Psoas muscle (tissue), 8 donors: Measurements from ENCODE around the gene PCDH15. TPM values are rescaled to one million over a fixed set of nuclear protein-coding genes. Genes with fewer than 3 reads are reported as not detected.

ENCODE experiments used
- ATAC-seq, 4 donors: fragments of 200-7000 bp; cut with Tn5 transposase; one replicate each; pipeline ENCODE4 v1.9.1; 2020; ENCODE audit warnings: moderate library complexity in 3 of 4, mild to moderate bottlenecking in 2 of 4
- DNase-seq, 2 donors: peaks; one replicate each; pipeline ENCODE4 v3.0.0-alpha.2; 2020
- H3K27ac ChIP-seq: fragments of 200-600 bp; one replicate; pipeline ENCODE4 v1.8.0; 2022
- H3K27me3 ChIP-seq, 3 donors: fragments of 200-600 bp in 1 of 3; one replicate each; pipeline versions ENCODE4 v1.6.1 to v1.8.0; 2013 to 2022; ENCODE audit warnings: low read length in 2 of 3, mild to moderate bottlenecking in 2 of 3, moderate library complexity in 1 of 3; ENCODE audit not compliant: insufficient read depth in 3 of 3
- H3K36me3 ChIP-seq, 2 donors: fragments of 200-600 bp in 1 of 2; one replicate each; pipeline versions ENCODE4 v1.6.1 to v1.8.0; 2013 to 2022; ENCODE audit warnings: low read depth in 1 of 2, mild to moderate bottlenecking in 1 of 2, moderate library complexity in 1 of 2; ENCODE audit not compliant: insufficient read depth in 1 of 2
- H3K4me1 ChIP-seq: fragments of 200-600 bp; one replicate; pipeline ENCODE4 v1.8.0; 2022
- H3K4me3 ChIP-seq: fragments of 200-600 bp; one replicate; pipeline ENCODE4 v1.8.0; 2022; ENCODE audit warnings: mild to moderate bottlenecking
- H3K9me3 ChIP-seq: fragments of 200-600 bp; one replicate; pipeline ENCODE4 v1.8.0; 2022
- CTCF ChIP-seq: fragments of 200-600 bp; IDR thresholded peaks from one replicate; pipeline ENCODE4 v1.8.0; 2022; ENCODE audit warnings: antibody characterized with exemption
- WGBS, 3 donors: extraction: QIAGEN DNeasy Blood & Tissue Kit; methylation state at CpG; one replicate each; pipeline versions ENCODE4 v1.1.6 to v1.1.7; 2013; 5-methylcytosine and 5-hydroxymethylcytosine counted together
- intact Hi-C, 2 donors: fragments of 100-400 bp; cut with DNase I; formaldehyde crosslinking; loops; one replicate each; pipeline versions ENCODE4 v1.11.0 to v1.14.2; 2022
- polyA plus RNA-seq, 3 donors: library from polyadenylated mRNA; stranded (reverse); fragments of 200-250 nt; gene quantifications; one replicate each; pipeline ENCODE4 v1.2.3, GENCODE V29; 2013
- total RNA-seq, 4 donors: library from RNA; stranded (reverse); fragmentation: NEBNext Ultra II Directional in 2 of 4; extraction: Animal tissue kit (Norgen Biotek cat#: 25700) in 2 of 4; gene quantifications; one replicate each; pipeline versions ENCODE4 v1.2.1 to v1.2.4, GENCODE V29; 2021 to 2023
- donor health status: healthy with polysubstance abuse.
- donor health status: DM: no; HTN: no; CAD: no; lungs with moderate emphysema.
- donor health status: Bipolar disorder and iron deficiency.
- donor health status: healthy.
- donor health status: DM: yes; HTN: yes; CAD: no.
- donor health status: DM: no; HTN: no; CAD: no.
- donor health status: DM: no; HTN: no; CAD: no.
- donor health status: DM: yes; HTN: yes; CAD: no.

PCDH15 gene
- total and polyA plus RNA-seq, 7 donors: not detected

GRCh38 chr10:54124209-54124885 is 676.7 kb downstream of the PCDH15 start:
- 58 to 70% (median 61%) methylated on average over 6 of the region's 6 CpGs for WGBS, 3 donors
- no peak for DNase-seq

GRCh38 chr10:54120806-54121205 is 680.2 kb downstream of the PCDH15 start:
- 0 to 52% (median 41%) methylated on average over 1 of the region's 1 CpG for WGBS, 3 donors
- ATAC-seq: no peak
- no peak for TF ChIP-seq CTCF
- no peak overlapping the region for H3K27ac ChIP-seq
- H3K27me3 ChIP-seq: no peaks in the 10 kb centered on the region
- no peaks in the 10 kb centered on the region for H3K4me1 ChIP-seq
- no peaks in the 10 kb centered on the region for H3K36me3 ChIP-seq
- no peak overlapping the region for H3K4me3 ChIP-seq
- intact Hi-C loops: no loop called here
- DNase-seq: no peak
- H3K9me3 ChIP-seq: no peaks in the 10 kb centered on the region

More at GRCh38 chr10:54124209-54124885, 676.7 kb downstream of the PCDH15 start:
- intact Hi-C loops: no loop called here
- H3K4me1 ChIP-seq: no peaks in the 10 kb centered on the region
- H3K9me3 ChIP-seq: no peaks in the 10 kb centered on the region
- H3K27me3 ChIP-seq: no peaks in the 10 kb centered on the region
- H3K27ac ChIP-seq: no peak overlapping the region
- ATAC-seq: no peak
- H3K4me3 ChIP-seq: no peak overlapping the region
- H3K36me3 ChIP-seq: no peaks in the 10 kb centered on the region
- no peak for TF ChIP-seq CTCF

- H3K9me3 ChIP-seq: no peaks in the 10 kb centered on the region
- no peak overlapping the region for H3K4me3 ChIP-seq
- DNase-seq (no peak), ATAC-seq (no peak)
- 75 to 83% (median 83%) methylated on average over 2 of the region's 2 CpGs for WGBS, 3 donors
- H3K4me1 ChIP-seq: no peaks in the 10 kb centered on the region
- no peak for TF ChIP-seq CTCF
- no peak overlapping the region for H3K27ac ChIP-seq
- intact Hi-C loops: no loop called here
- H3K27me3 ChIP-seq: no peaks in the 10 kb centered on the region
- H3K36me3 ChIP-seq: no peaks in the 10 kb centered on the region
Observed at GRCh38 chr10:54108961-54109360, 692.1 kb downstream of the PCDH15 start.

GRCh38 chr10:54096892-54097291 is 704.1 kb downstream of the PCDH15 start:
- ATAC-seq (no peak), DNase-seq (no peak)
- Histone ChIP-seq H3K4me1 (no peaks in the 10 kb centered on the region), H3K27ac (no peak overlapping the region), H3K4me3 (no peak overlapping the region), H3K27me3 (no peaks in the 10 kb centered on the region), H3K36me3 (no peaks in the 10 kb centered on the region), H3K9me3 (no peaks in the 10 kb centered on the region)
- intact Hi-C loops: no loop called here
- 54 to 66% (median 61%) methylated on average over 1 of the region's 1 CpG for WGBS, 3 donors
- no peak for TF ChIP-seq CTCF

GRCh38 chr10:54094321-54094720 is 706.7 kb downstream of the PCDH15 start:
- no peak overlapping the region for H3K4me3 ChIP-seq
- no peaks in the 10 kb centered on the region for H3K27me3 ChIP-seq
- ATAC-seq: no peak
- H3K27ac ChIP-seq: no peak overlapping the region
- no peaks in the 10 kb centered on the region for H3K36me3 ChIP-seq
- intact Hi-C loops: no loop called here
- no peaks in the 10 kb centered on the region for H3K9me3 ChIP-seq
- DNase-seq: no peak
- no peaks in the 10 kb centered on the region for H3K4me1 ChIP-seq
- no peak for TF ChIP-seq CTCF
- 57 to 60% (median 57%) methylated on average over 5 of the region's 5 CpGs for WGBS, 3 donors
